ENCODE results near the gene CDH4. TPM values are rescaled to one million over a fixed set of nuclear protein-coding genes. Genes with fewer than 3 reads are reported as not detected.

CDH4 gene
- polyA plus RNA-seq, 1 donor (not counting 4 experiments of a cell fraction or from before 2014, with no cell fraction given), result 2.2 TPM

DNA sequence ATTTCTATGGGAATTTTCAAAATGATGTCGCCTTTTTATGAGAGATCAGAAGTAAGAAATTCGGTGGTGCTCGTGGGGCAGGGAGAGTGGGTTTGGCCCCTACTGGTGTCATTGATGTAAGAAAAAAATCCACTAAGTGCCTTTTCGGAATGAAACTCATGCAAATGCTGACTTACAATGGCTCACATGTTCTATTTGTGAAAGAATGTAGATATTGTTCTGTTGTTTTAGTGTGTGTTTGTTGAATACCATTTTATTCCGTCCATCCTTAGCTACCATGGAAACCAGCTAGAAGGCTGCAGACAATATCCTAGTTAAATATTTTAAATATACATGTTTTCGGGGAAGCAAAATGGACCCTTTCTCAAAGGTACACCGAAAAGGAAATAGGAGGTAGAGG, 508.7 kb downstream of the CDH4 start:
- Histone ChIP-seq H3K9ac (ENCODE audit: control insufficient read depth, extremely low read depth, insufficient read depth, low read length) (no peak overlapping the region), H3K9me3 (ENCODE audit: control insufficient read depth, low read depth, low read length) (no peaks in the 10 kb centered on the region), H3K27me3 (ENCODE audit: control insufficient read depth, extremely low read depth, insufficient read depth, low read length) (peaks cover 14% of the 10 kb centered on the region), H3K36me3 (ENCODE audit: control insufficient read depth in 2 of 2, extremely low read depth in 1 of 2, insufficient read depth in 2 of 2, low read length in 2 of 2) (no peaks in the 10 kb centered on the region), H3K4me3 (ENCODE audit: control insufficient read depth in 2 of 3, extremely low read depth in 1 of 3, insufficient read depth in 2 of 3, low read depth in 1 of 3, low read length in 3 of 3) (no peak overlapping the region), H3K4me1 (ENCODE audit: control insufficient read depth, extremely low read depth, insufficient read depth, low read length) (peaks cover 2% of the 10 kb centered on the region), H4K20me1 (ENCODE audit: control insufficient read depth, extremely low read depth, insufficient read depth, low read length) (peaks cover 2% of the 10 kb centered on the region), H3K4me2 (ENCODE audit: control insufficient read depth, extremely low read depth, insufficient read depth, low read depth, low read length) (no peak overlapping the region), H2AFZ (ENCODE audit: control insufficient read depth, low read length) (no peak overlapping the region), H3K9me1 (ENCODE audit: control insufficient read depth, extremely low read depth, insufficient read depth, low read length) (no peaks in the 10 kb centered on the region), H3K27ac (ENCODE audit: control insufficient read depth, insufficient read depth, low read length) (no peak overlapping the region), H3K79me2 (ENCODE audit: control insufficient read depth, insufficient read depth, low read length) (no peaks in the 10 kb centered on the region)
- no peak for TF ChIP-seq EZH2 (IDR thresholded peaks at IDR 0.05; ENCODE audit: low read length)
- TF ChIP-seq, protein P1, sequence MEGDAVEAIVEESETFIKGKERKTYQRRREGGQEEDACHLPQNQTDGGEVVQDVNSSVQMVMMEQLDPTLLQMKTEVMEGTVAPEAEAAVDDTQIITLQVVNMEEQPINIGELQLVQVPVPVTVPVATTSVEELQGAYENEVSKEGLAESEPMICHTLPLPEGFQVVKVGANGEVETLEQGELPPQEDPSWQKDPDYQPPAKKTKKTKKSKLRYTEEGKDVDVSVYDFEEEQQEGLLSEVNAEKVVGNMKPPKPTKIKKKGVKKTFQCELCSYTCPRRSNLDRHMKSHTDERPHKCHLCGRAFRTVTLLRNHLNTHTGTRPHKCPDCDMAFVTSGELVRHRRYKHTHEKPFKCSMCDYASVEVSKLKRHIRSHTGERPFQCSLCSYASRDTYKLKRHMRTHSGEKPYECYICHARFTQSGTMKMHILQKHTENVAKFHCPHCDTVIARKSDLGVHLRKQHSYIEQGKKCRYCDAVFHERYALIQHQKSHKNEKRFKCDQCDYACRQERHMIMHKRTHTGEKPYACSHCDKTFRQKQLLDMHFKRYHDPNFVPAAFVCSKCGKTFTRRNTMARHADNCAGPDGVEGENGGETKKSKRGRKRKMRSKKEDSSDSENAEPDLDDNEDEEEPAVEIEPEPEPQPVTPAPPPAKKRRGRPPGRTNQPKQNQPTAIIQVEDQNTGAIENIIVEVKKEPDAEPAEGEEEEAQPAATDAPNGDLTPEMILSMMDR (optimal IDR thresholded peaks at IDR 0.05 in 1 of 3, IDR thresholded peaks at IDR 0.05 in 1 of 3, conservative IDR thresholded peaks at IDR 0.05 in 1 of 3; ENCODE audit: extremely low read depth in 1 of 3, insufficient read depth in 2 of 3, low read length in 3 of 3), result no peak
- dilution Hi-C loops (cut with MboI; ENCODE audit: extremely low pct_ligation_motif_present, low sequenced_read_pairs), result no loop called here
- DNase-seq (ENCODE audit: low read depth, low spot score), result no peak
- no peak for FAIRE-seq

DNA sequence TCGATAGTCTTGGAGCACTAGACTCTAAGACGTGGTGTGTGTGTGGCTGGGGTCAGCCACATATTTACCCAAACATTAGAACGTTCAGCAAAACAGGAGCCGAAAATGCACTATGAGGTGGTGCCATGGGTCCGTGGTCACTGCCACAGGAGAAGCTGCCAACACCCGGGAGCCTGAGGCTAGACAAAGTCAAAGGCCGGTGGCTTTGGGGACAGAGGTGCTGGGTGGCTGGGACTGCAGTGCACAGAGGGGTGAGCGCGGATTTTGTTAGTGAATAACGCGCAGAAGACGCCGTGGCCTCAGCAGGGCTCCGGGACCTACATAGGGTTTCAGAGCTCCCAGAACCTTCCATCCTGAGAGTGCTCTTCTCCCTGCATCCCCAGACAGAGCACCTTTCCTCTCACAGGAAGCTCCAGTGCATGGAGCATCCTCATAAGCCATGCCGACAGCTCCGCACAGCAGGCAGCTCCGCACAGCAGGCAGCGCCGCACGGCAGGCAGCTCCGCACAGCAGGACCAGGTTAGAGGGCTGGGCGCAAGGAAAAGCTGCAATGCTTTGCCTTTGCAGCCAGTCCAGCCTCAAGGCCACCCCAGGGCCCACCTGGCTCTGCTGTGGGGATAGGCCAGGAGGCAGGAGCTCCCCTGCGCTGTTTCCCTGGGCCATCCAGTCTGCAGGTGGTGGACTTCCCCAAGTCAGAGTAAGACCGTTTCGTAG, 509.5 kb downstream of the CDH4 start:
- Histone ChIP-seq H3K27me3 (ENCODE audit: control insufficient read depth, extremely low read depth, insufficient read depth, low read length) (peaks cover 14% of the 10 kb centered on the region), H3K9me3 (ENCODE audit: control insufficient read depth, low read depth, low read length) (no peaks in the 10 kb centered on the region)
- FAIRE-seq, result no peak

More for the DNA sequence above, 509.5 kb downstream of the CDH4 start:
- no peak for DNase-seq (ENCODE audit: low read depth, low spot score)
- dilution Hi-C loops (cut with MboI; ENCODE audit: extremely low pct_ligation_motif_present, low sequenced_read_pairs), result no loop called here
- H3K36me3 ChIP-seq (ENCODE audit: control insufficient read depth in 2 of 2, extremely low read depth in 1 of 2, insufficient read depth in 2 of 2, low read length in 2 of 2), result no peaks in the 10 kb centered on the region
- no peak overlapping the region for H3K9ac ChIP-seq (ENCODE audit: control insufficient read depth, extremely low read depth, insufficient read depth, low read length)
- H4K20me1 ChIP-seq (ENCODE audit: control insufficient read depth, extremely low read depth, insufficient read depth, low read length), result peaks cover 2% of the 10 kb centered on the region
- H3K79me2 ChIP-seq (ENCODE audit: control insufficient read depth, insufficient read depth, low read length), result no peaks in the 10 kb centered on the region
- H3K9me1 ChIP-seq (ENCODE audit: control insufficient read depth, extremely low read depth, insufficient read depth, low read length), result no peaks in the 10 kb centered on the region
- H2AFZ ChIP-seq (ENCODE audit: control insufficient read depth, low read length), result no peak overlapping the region
- H3K4me3 ChIP-seq (ENCODE audit: control insufficient read depth in 2 of 3, extremely low read depth in 1 of 3, insufficient read depth in 2 of 3, low read depth in 1 of 3, low read length in 3 of 3), result no peak overlapping the region
- H3K4me2 ChIP-seq (ENCODE audit: control insufficient read depth, extremely low read depth, insufficient read depth, low read depth, low read length), result no peak overlapping the region
- H3K27ac ChIP-seq (ENCODE audit: control insufficient read depth, insufficient read depth, low read length), result no peak overlapping the region
- TF ChIP-seq, protein P1 (optimal IDR thresholded peaks at IDR 0.05 in 1 of 3, IDR thresholded peaks at IDR 0.05 in 1 of 3, conservative IDR thresholded peaks at IDR 0.05 in 1 of 3; ENCODE audit: extremely low read depth in 1 of 3, insufficient read depth in 2 of 3, low read length in 3 of 3), result no peak
- TF ChIP-seq EZH2 (IDR thresholded peaks at IDR 0.05; ENCODE audit: low read length), result no peak
- H3K4me1 ChIP-seq (ENCODE audit: control insufficient read depth, extremely low read depth, insufficient read depth, low read length), result peaks cover 2% of the 10 kb centered on the region

Data from keratinocyte (primary cell).